ENCODE results near the gene THSD4.

- no peak for TF ChIP-seq EZH2 (IDR thresholded peaks at IDR 0.05; ENCODE audit: insufficient read depth, low read length)
- TF ChIP-seq CTCF (IDR thresholded peaks at IDR 0.05; ENCODE audit: insufficient read depth, low read depth, low read length): no peak
Measured at GRCh38 chr15:71790081-71790480, 674.8 kb downstream of the THSD4 start.
